ENCODE data around the gene SRP54.
"Not testable (repeated sequence)": the region's sequence is repeated elsewhere in the genome, so short reads cannot be mapped to it uniquely, and the experiment has no call there.

The SRP54 gene

GRCh38 chr14:35047976-35048513 lies 65.3 kb downstream of the SRP54 start:
- DNase-seq (ENCODE audit: low read depth), result no peak

- no peak for DNase-seq (ENCODE audit: low read depth)
Observed at GRCh38 chr14:35050652-35051051, 67.9 kb downstream of the SRP54 start.

- no peak for DNase-seq (ENCODE audit: low read depth)
Observed at GRCh38 chr14:35051796-35052195, 69.0 kb downstream of the SRP54 start.

- no peak for DNase-seq (ENCODE audit: low read depth)
Observed at GRCh38 chr14:35052637-35053036, 69.8 kb downstream of the SRP54 start.

- DNase-seq (ENCODE audit: low read depth), result not testable (repeated sequence)
Observed at GRCh38 chr14:35061113-35061791, 78.5 kb downstream of the SRP54 start.

GRCh38 chr14:35065731-35066130 lies 82.9 kb downstream of the SRP54 start:
- DNase-seq (ENCODE audit: low read depth), result not testable (repeated sequence)

GRCh38 chr14:35068238-35069012 lies 85.6 kb downstream of the SRP54 start:
- DNase-seq (ENCODE audit: low read depth), result no peak

- DNase-seq (ENCODE audit: low read depth), result no peak
Observed at GRCh38 chr14:35072226-35072625, 89.4 kb downstream of the SRP54 start.

- no peak for DNase-seq (ENCODE audit: low read depth)
Observed at GRCh38 chr14:35073486-35073885, 90.7 kb downstream of the SRP54 start.

- no peak for DNase-seq (ENCODE audit: low read depth)
Observed at GRCh38 chr14:35078082-35078481, 95.3 kb downstream of the SRP54 start.
